ENCODE measurements around the gene EHF. TPM values are rescaled to one million over a fixed set of nuclear protein-coding genes. Genes with fewer than 3 reads are reported as not detected.

The EHF gene
- total and polyA plus RNA-seq, 9 of the 15 experiments (the other 6 are each of a cell fraction or from before 2014, with no cell fraction given), result 0.04 to 0.54 (median 0.37) TPM

GRCh38 chr11:34616830-34617504, 3.9 kb upstream of the EHF start (continued):
- TF ChIP-seq, protein P1, sequence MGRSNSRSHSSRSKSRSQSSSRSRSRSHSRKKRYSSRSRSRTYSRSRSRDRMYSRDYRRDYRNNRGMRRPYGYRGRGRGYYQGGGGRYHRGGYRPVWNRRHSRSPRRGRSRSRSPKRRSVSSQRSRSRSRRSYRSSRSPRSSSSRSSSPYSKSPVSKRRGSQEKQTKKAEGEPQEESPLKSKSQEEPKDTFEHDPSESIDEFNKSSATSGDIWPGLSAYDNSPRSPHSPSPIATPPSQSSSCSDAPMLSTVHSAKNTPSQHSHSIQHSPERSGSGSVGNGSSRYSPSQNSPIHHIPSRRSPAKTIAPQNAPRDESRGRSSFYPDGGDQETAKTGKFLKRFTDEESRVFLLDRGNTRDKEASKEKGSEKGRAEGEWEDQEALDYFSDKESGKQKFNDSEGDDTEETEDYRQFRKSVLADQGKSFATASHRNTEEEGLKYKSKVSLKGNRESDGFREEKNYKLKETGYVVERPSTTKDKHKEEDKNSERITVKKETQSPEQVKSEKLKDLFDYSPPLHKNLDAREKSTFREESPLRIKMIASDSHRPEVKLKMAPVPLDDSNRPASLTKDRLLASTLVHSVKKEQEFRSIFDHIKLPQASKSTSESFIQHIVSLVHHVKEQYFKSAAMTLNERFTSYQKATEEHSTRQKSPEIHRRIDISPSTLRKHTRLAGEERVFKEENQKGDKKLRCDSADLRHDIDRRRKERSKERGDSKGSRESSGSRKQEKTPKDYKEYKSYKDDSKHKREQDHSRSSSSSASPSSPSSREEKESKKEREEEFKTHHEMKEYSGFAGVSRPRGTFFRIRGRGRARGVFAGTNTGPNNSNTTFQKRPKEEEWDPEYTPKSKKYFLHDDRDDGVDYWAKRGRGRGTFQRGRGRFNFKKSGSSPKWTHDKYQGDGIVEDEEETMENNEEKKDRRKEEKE (IDR thresholded peaks at IDR 0.05; ENCODE audit: borderline replicate concordance in 1 of 2, control insufficient read depth in 1 of 2, low read depth in 2 of 2, low read length in 1 of 2), result no peak
- TF ChIP-seq MYBL2 (IDR thresholded peaks at IDR 0.05; ENCODE audit: low read depth) (no peak), MYBL2 (CRISPR knock-in tag; IDR thresholded peaks at IDR 0.05; ENCODE audit: borderline replicate concordance) (no peak), SMARCC2 (IDR thresholded peaks at IDR 0.05; ENCODE audit: low read depth) (peak; percentile 49; the same call in 1 of the 2 replicates), MECOM (CRISPR knock-in tag; IDR thresholded peaks at IDR 0.05) (no peak), TAF1 (IDR thresholded peaks at IDR 0.05; ENCODE audit: control insufficient read depth, extremely low read depth, insufficient read depth, low read length, severe bottlenecking) (no peak), FOXA3 (CRISPR knock-in tag; conservative IDR thresholded peaks at IDR 0.05 in 1 of 2, IDR thresholded peaks at IDR 0.05 in 1 of 2) (no peak), STAG1 (CRISPR knock-in tag; IDR thresholded peaks at IDR 0.05; ENCODE audit: borderline replicate concordance) (no peak), NFRKB (IDR thresholded peaks at IDR 0.05; ENCODE audit: low read depth) (no peak), COPS2 (conservative IDR thresholded peaks at IDR 0.05) (no peak), TCF7L2 (IDR thresholded peaks at IDR 0.05; ENCODE audit: low read depth, low read length) (peak; percentile 45; the same call in 1 of the 2 replicates), CLOCK (CRISPR knock-in tag; IDR thresholded peaks at IDR 0.05; ENCODE audit: borderline replicate concordance) (no peak), ZNF586 (CRISPR knock-in tag; conservative IDR thresholded peaks at IDR 0.05) (no peak), TGIF2 (CRISPR knock-in tag; IDR thresholded peaks at IDR 0.05) (no peak), ZKSCAN3 (CRISPR knock-in tag; IDR thresholded peaks at IDR 0.05) (no peak), ZSCAN29 (IDR thresholded peaks at IDR 0.05) (no peak), CREB1 (IDR thresholded peaks at IDR 0.05) (no peak), CREB1 (CRISPR knock-in tag; IDR thresholded peaks at IDR 0.05) (no peak), L3MBTL2 (IDR thresholded peaks at IDR 0.05) (peak; percentile 34; the same call in 1 of the 2 replicates), HMGN3 (IDR thresholded peaks at IDR 0.05; ENCODE audit: borderline replicate concordance, extremely low read depth, insufficient read length, low read depth, low read length) (no peak), CBX8 (IDR thresholded peaks at IDR 0.05; ENCODE audit: borderline replicate concordance, extremely low read depth, low read depth, low read length, poor library complexity, severe bottlenecking) (no peak), MXI1 (IDR thresholded peaks at IDR 0.05; ENCODE audit: low read depth, low read length) (no peak)

All from K562 (cell line).